ENCODE data around the gene NKAIN2. TPM values are rescaled to one million over a fixed set of nuclear protein-coding genes. Genes with fewer than 3 reads are reported as not detected.
"Not testable (repeated sequence)": the region's sequence is repeated elsewhere in the genome, so short reads cannot be mapped to it uniquely, and the experiment has no call there.

The NKAIN2 gene
- polyA plus RNA-seq, 3 donors, result 14.1 to 20.8 (median 18.0) TPM

- DNase-seq, result no peak
Observed at GRCh38 chr6:124560873-124561567, 757.4 kb downstream of the NKAIN2 start.

GRCh38 chr6:124561635-124562130, 758.0 kb downstream of the NKAIN2 start:
- DNase-seq, result no peak

- not testable (repeated sequence) for DNase-seq
Observed at GRCh38 chr6:124564125-124564524, 760.5 kb downstream of the NKAIN2 start.

DNA sequence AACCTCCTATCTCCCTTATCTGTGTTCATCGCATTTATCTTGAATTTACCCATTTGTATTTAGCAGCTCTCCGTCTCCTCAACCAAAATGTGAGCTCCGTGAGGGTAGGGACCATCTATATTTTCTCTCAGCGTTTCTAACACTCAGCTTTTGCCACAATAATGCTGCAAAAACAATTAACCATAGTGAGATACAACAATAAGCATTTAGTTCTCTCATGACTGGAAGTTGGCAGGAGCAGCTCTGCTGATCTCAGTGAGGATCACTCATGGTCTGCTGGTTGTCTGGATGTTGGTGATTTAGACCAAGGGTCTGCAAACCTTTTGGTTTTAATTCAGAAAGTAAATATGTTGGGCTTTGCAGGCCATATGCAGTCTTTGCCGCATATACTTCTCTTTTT, 763.7 kb downstream of the NKAIN2 start:
- DNase-seq, result no peak

DNA sequence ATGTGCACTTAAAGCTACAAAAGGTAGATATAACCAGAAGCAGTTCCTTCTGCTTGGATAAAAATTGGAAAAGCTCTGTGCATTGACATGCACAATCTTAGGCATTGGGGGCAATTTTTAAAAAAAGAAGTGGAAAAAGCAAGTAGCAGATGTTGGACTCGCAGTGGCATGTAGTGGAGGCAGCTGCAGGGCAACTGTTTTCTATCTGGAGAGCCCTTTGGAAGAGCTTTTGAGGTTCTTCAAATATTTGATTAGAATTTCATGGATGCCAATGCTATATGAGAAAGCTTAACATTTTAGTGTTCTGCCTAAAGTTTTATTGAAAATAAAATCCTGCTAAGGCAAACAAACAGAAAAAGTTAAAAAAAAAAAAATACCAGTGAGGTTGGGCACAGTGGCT, 770.3 kb downstream of the NKAIN2 start:
- no peak for DNase-seq

GRCh38 chr6:124577734-124578281, 774.1 kb downstream of the NKAIN2 start:
- DNase-seq, result no peak

DNA sequence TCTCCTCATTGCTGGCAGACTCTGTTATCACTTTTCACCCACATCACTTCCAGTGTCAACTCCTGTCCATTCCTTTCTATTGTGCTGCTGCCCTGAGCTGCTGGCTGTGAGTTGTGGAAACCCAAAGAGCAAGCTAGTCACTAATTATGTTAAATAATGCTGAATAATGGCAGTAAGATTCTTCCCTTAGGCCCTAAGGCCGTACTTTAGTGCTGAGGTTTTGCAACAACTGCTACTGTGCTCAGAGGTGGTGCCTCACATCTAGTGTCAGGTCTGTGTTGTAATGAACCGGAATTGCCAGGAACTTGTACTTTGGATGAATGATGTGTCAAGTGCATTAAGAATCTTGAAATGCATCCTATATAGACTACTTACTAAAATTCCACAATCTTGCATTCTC, 786.3 kb downstream of the NKAIN2 start:
- no peak for DNase-seq

DNA sequence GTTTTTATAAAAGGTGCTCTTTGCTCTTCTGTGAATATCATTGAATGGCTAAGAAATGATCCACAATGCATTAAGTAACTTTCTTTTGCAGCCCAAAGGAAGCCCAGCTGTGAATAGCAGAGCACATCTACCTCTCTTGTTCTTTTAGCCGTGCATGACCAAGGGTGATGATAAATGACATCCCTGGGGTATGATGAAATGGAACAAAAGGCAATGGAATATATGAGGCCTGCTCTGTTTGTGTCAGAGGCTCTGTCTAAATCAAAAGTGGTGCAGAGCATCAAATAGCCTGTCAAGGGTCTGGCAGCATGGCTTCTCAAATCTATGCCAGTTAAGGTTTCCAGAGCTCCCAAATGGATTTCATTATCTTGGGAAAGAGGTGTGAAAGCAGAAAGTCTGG, 796.0 kb downstream of the NKAIN2 start:
- DNase-seq, result no peak

DNA sequence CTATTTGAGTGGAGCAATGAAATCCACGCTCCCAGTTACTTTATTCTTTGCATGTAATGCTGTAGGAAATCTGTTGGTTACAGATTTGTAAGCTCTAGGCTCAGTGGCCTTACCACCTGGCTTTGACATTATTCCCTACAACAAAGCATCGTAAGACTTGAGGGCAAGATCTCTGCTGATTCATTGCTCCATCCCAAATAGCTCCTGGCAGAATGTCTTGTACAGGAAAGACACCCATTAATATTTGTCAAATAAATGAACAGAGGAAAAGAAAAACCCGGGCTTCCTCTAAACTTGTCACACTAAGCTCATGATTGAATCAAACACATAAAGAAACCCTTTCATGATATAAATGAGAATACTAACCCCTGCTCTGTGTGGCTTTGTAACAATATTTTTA, 801.1 kb downstream of the NKAIN2 start:
- no peak for DNase-seq

GRCh38 chr6:124607119-124607627, 803.5 kb downstream of the NKAIN2 start:
- no peak for DNase-seq

DNA sequence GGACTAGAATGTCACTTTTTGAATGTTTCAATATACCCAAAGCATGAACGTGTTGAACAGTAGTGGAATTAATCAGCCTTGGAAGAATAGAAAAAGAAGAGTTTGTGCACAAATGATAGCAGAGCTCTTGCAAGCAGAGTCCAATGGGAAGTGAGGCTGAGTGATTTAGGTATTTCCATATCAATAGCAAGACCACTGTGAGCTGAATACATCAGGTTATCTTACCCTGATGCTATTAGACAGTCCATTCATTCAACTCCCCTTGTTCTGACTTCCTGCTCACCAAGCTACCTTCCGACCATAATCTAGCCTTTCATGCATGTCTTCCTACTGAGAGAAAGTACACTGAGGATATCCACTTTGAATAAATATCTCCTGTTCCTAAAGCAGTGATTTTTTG, 809.4 kb downstream of the NKAIN2 start:
- DNase-seq, result no peak

- DNase-seq, result no peak
Observed at GRCh38 chr6:124622351-124622750, 818.7 kb downstream of the NKAIN2 start.

DNA sequence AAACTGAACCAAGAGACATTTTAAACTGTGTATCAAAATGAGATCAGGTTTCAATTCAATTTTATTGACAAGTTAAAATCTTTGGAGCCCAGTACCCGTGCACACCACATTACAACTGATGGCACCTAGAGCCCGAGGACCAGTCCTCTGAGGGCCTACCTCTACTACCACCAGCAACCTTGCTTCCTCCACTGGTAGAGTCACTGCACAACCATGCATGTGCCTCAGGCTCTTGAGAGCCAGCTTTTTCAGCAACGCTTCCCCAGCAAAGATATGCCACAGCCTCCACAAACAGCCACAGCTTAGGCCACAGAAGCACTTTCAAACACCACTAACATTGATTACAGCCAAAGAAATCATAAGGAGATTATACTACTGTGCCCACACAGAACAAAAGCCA, 830.0 kb downstream of the NKAIN2 start:
- no peak for DNase-seq

- DNase-seq, result no peak
Observed at GRCh38 chr6:124640432-124640831, 836.8 kb downstream of the NKAIN2 start.

DNA sequence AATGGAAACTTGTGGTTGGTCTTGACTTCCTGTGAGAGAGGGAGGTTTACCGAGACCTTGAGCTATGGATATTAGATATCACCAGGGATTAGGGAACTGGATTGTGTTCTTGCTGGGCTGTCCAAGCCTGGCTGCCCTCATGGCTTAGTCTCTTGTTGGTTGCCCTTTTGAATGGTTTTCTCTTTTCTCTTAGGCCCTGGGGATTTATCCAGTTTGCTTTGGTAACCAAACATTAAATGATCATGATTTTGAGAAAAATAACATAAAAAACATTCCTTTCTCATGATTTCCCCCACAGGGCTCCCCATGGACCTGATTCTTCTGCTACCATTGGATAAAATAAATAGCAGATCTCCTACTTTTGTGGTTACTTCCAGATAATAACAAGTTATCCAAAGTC, 852.2 kb downstream of the NKAIN2 start:
- no peak for DNase-seq

DNA sequence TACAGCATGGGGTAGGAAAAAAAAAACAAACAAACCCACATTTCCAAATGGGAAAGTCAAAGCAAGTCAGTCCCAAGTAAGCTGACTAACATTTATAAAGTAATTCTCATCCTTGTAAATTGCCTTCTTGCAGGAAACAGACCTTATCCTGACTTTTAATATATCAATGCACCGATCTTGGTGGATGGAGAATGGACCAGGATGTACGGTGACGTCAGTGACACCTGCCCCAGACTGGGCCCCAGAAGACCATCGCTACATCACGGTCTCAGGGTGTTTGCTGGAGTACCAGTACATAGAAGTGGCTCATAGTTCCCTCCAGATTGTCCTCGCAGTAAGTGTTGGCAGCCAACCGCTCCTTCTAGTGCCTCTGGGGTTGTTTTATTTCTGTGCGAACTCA, 854.4 kb downstream of the NKAIN2 start:
- no peak for DNase-seq

GRCh38 chr6:124659427-124659826, 855.8 kb downstream of the NKAIN2 start:
- no peak for DNase-seq

GRCh38 chr6:124660185-124660584, 856.5 kb downstream of the NKAIN2 start:
- no peak for DNase-seq

GRCh38 chr6:124661097-124661661, 857.5 kb downstream of the NKAIN2 start:
- DNase-seq, result no peak

DNA sequence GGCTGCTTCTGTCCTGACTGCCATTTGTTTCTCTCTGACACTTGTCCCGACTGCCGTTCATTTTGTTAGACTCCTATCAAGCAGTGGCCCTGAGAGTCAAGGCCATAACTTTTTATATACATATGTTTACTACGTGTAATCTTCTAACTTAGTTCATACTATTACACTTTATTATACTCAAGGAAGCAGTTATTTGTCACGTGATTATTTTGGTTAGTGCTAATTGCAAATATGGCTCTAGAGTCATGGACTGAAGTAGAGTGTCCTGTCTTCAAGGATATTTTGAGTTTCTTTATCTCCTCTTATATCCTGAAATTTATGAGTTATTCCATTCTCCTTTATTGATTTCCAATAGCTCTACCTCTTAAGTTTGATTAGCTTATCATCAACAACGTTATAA, 864.4 kb downstream of the NKAIN2 start:
- no peak for DNase-seq

DNA sequence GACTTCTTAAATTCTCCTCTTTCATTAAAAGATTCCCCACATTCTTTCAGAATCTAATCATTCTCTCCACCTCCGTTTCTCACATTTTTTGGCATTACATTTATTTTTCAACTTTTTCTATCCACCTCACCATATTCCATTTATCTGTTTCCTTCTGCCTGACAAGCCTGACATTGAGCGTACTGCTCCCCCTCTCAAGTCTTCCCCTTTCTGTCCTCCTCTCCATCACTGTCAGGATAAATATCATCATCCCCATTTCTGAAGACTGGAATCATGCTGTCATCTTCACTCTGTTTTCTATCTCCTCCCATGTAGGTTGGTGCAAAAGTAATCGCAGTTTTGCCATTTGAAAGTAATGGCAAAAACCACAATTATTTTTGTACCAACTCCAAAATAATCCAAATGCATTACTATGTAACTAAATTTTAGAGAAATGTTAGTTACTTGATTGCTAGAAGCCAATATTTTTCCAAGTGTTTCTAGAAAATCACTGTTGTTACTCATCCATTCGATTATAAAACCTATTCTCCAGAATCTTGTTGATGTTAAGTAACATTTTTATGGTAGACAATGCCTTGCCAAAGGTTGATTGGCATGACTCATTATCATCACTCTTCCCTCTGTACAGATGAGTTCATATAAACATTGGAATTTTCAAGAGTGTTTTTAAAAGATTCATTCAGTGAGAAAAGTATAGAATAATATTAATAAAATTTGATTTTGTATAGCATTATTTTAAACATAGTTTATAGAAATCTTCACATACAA, 866.2 kb downstream of the NKAIN2 start:
- no peak for DNase-seq

DNA sequence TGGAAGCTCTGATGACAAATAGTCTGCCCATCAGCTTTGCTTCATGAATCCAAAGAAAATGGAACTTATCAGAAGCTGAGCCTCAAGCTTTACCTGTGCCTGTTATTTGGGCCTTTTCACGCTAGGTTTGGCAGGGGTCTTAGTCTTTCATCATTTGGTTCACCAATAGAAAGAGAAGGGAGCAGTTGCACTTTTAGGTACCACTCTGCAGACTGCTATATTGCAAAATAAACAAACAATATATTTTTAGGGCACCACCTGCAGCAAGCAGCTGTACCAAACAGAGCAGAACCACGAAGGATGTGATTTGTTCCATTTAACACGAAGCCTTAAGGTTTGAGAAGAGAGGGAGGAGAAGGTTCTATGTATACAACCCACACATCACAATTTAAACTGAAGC, 867.1 kb downstream of the NKAIN2 start:
- no peak for DNase-seq

GRCh38 chr6:124671324-124671723, 867.7 kb downstream of the NKAIN2 start:
- DNase-seq, result no peak
